HepG2 (cell line): ENCODE data around the gene SCARB2. TPM values are rescaled to one million over a fixed set of nuclear protein-coding genes. Genes with fewer than 3 reads are reported as not detected.

Experiments used
- ATF7-NPFF ChIP-seq: sonication (generic); formaldehyde crosslinking; IDR thresholded peaks from 2 replicates; pipeline ENCODE4 v1.8.1; 2023; ENCODE audit warnings: mild to moderate bottlenecking, low read depth, missing genetic modification reagents, moderate library complexity
- ATRX ChIP-seq: sonication (generic); formaldehyde crosslinking; IDR thresholded peaks from 2 replicates; pipeline ENCODE4 v1.4.0; 2020; ENCODE audit warnings: missing genetic modification reagents, borderline replicate concordance
- CBX1 ChIP-seq: IDR thresholded peaks from one replicate; pipeline ENCODE4 v1.6.1; 2016; ENCODE audit warnings: antibody characterized with exemption, low read depth
- FOXC1 ChIP-seq: sonication (generic); formaldehyde crosslinking; IDR thresholded peaks from 2 replicates; pipeline ENCODE4 v1.8.0; 2022; ENCODE audit warnings: mild to moderate bottlenecking, missing genetic modification reagents, borderline replicate concordance
- GATAD2A ChIP-seq: IDR thresholded peaks from 2 replicates; pipeline ENCODE4 v1.6.1; 2016
- GZF1 ChIP-seq: sonication (generic); formaldehyde crosslinking; IDR thresholded peaks from 2 replicates; pipeline ENCODE4 v1.5.1; 2020; ENCODE audit warnings: mild to moderate bottlenecking, missing genetic modification reagents
- HDAC2 ChIP-seq: sonication (generic); formaldehyde crosslinking; IDR thresholded peaks from 2 replicates; pipeline ENCODE4 v1.4.0; 2020; ENCODE audit warnings: missing genetic modification reagents
- KDM5A ChIP-seq: fragments of 200-600 bp; sonication (generic); IDR thresholded peaks from 2 replicates; pipeline ENCODE4 v1.7.0; 2018; ENCODE audit warnings: antibody characterized with exemption, mild to moderate bottlenecking, low read length, borderline replicate concordance
- MXD4 ChIP-seq: IDR thresholded peaks from 2 replicates; pipeline ENCODE4 v1.6.1; 2016; ENCODE audit warnings: mild to moderate bottlenecking, missing biosample characterization, missing genetic modification reagents
- MYC ChIP-seq: sonication (generic); formaldehyde crosslinking; IDR thresholded peaks from 2 replicates; pipeline ENCODE4 v1.9.0; 2021; ENCODE audit warnings: missing genetic modification reagents, borderline replicate concordance
- NFATC3 ChIP-seq: sonication (generic); formaldehyde crosslinking; IDR thresholded peaks from 2 replicates; pipeline ENCODE4 v1.5.1; 2020; ENCODE audit warnings: mild to moderate bottlenecking, missing genetic modification reagents
- NFE2L1 ChIP-seq: sonication (generic); formaldehyde crosslinking; IDR thresholded peaks from 2 replicates; pipeline ENCODE4 v1.4.0; 2020; ENCODE audit warnings: missing genetic modification reagents, mild to moderate bottlenecking, borderline replicate concordance
- SCMH1 ChIP-seq: sonication (generic); formaldehyde crosslinking; IDR thresholded peaks from 2 replicates; pipeline ENCODE4 v1.9.0; 2021; ENCODE audit warnings: missing genetic modification reagents, mild to moderate bottlenecking, borderline replicate concordance
- SPEN ChIP-seq: sonication (generic); formaldehyde crosslinking; IDR thresholded peaks from 2 replicates; pipeline ENCODE4 v1.5.1; 2020; ENCODE audit warnings: low read depth, mild to moderate bottlenecking, missing genetic modification reagents
- TBP ChIP-seq: sonication (generic); formaldehyde crosslinking; IDR thresholded peaks from 2 replicates; pipeline ENCODE4 v1.5.0; 2020; ENCODE audit warnings: missing genetic modification reagents
- TBX3 ChIP-seq: fragments of 450-650 bp; IDR thresholded peaks from 2 replicates; pipeline ENCODE4 v1.6.1; 2017; ENCODE audit warnings: antibody characterized with exemption, mild to moderate bottlenecking, inconsistent platforms, borderline replicate concordance
- YEATS4 ChIP-seq: sonication (generic); formaldehyde crosslinking; IDR thresholded peaks from 2 replicates; pipeline ENCODE4 v1.4.0; 2020; ENCODE audit warnings: missing genetic modification reagents, borderline replicate concordance
- ZBTB7A ChIP-seq: sonication (generic); formaldehyde crosslinking; IDR thresholded peaks from 2 replicates; pipeline ENCODE4 v1.8.0; 2022; ENCODE audit warnings: mild to moderate bottlenecking, missing genetic modification reagents
- ZFY ChIP-seq: sonication (generic); formaldehyde crosslinking; IDR thresholded peaks from 2 replicates; pipeline ENCODE4 v1.4.0; 2020; ENCODE audit warnings: missing genetic modification reagents
- ZNF557 ChIP-seq: sonication (generic); formaldehyde crosslinking; IDR thresholded peaks from 2 replicates; pipeline ENCODE4 v1.4.0; 2020; ENCODE audit warnings: missing genetic modification reagents
- ZNF703 ChIP-seq: sonication (generic); formaldehyde crosslinking; IDR thresholded peaks from 2 replicates; pipeline ENCODE4 v1.5.1; 2020; ENCODE audit warnings: missing genetic modification reagents, mild to moderate bottlenecking, moderate library complexity, borderline replicate concordance
- ZNF776 ChIP-seq: sonication (generic); formaldehyde crosslinking; IDR thresholded peaks from 2 replicates; pipeline ENCODE4 v1.4.0; 2020; ENCODE audit warnings: mild to moderate bottlenecking, missing genetic modification reagents
- ZNF83 ChIP-seq: sonication (generic); formaldehyde crosslinking; IDR thresholded peaks from 2 replicates; pipeline ENCODE4 v1.4.0; 2020; ENCODE audit warnings: missing genetic modification reagents, mild to moderate bottlenecking, borderline replicate concordance
- ZSCAN12 ChIP-seq: sonication (generic); formaldehyde crosslinking; IDR thresholded peaks from 2 replicates; pipeline ENCODE4 v1.9.0; 2021; ENCODE audit warnings: mild to moderate bottlenecking, missing genetic modification reagents
- polyA plus RNA-seq, 8 experiments: library from polyadenylated mRNA; depleted of rRNA in 3 of 8; stranded (reverse) in 7 of 8; unstranded in 1 of 8; fragments of >200 nt; fragmentation: Illumina TruSeq in 4 of 8; extraction: Trizol in 4 of 8; gene quantifications; 2 replicates each; pipeline versions ENCODE4 v1.2.1 to v1.2.3, GENCODE V29; 2011 to 2016; ENCODE audit warnings: low read depth in 4 of 8, missing spikeins in 1 of 8, mixed read lengths in 1 of 8; ENCODE audit not compliant: insufficient read depth in 1 of 8
- total RNA-seq, 5 experiments: library from RNA; depleted of rRNA; stranded (reverse); fragments of >200 nt; fragmentation: Illumina TruSeq; extraction: Trizol; gene quantifications; 2 replicates each; pipeline ENCODE4 v1.2.3, GENCODE V29; 2016; ENCODE audit warnings: low read depth in 1 of 5
- TF ChIP-seq, protein P1 (sequence below): sonication (generic); formaldehyde crosslinking; IDR thresholded peaks from 2 replicates; pipeline ENCODE4 v1.4.0; 2020; ENCODE audit warnings: mild to moderate bottlenecking, missing genetic modification reagents
- TF ChIP-seq, protein P2 (sequence below): sonication (generic); formaldehyde crosslinking; IDR thresholded peaks from 2 replicates; pipeline ENCODE4 v1.5.0; 2020; ENCODE audit warnings: mild to moderate bottlenecking, missing genetic modification reagents, borderline replicate concordance
- TF ChIP-seq, protein P3 (sequence below), 2 experiments: sonication (generic) in 1 of 2; formaldehyde crosslinking in 1 of 2; IDR thresholded peaks; 2 replicates each; pipeline versions ENCODE4 v1.4.0 to v1.6.1; 2018 to 2020; ENCODE audit warnings: missing genetic modification reagents in 2 of 2, borderline replicate concordance in 1 of 2, low read depth in 1 of 2, mild to moderate bottlenecking in 1 of 2, missing biosample characterization in 1 of 2

Gene SCARB2
- total and polyA plus RNA-seq, 2 of the 13 experiments (the other 11 are each of a cell fraction or from before 2014, with no cell fraction given): 40.6 to 43.4 TPM

DNA sequence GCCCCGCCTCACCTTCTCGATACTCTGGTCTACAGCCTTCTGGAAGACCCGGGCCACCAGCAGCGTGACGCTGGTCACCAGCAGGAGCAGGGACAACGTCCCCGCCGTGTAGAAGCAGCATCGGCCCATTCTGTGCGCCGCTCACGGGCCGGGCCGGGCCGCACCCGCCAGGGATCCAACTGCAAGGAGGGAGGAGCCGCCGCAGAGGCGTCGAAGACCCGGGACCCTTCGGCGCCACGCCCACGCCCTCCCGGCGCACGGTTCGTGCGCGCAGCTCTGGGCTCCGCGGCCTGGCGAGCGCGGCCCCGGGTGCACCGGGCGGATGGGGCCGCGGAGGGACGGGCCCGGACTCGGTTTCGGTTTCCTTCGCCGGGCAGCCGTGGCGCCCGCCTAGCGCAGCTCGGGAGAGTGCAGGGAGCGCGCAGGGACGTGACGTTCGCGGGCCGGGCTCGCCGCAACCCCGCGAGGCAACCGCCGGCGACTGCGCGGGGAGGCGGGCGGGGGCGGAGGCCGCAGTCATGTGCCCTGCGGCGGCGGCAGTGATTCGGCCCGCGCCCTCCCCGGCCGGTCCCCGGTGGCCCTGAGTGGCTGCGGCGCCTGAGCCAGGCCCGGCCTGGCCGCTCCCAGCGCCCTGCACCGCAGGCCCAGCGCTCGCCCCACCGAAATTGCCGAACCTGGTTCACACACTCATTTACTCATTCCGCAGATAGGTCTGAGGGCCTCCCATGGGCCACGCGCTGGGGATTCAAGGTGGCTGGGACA is at the start of gene SCARB2 (continued):
- TF ChIP-seq ZSCAN12 (CRISPR knock-in tag) (no peak), TBP (CRISPR knock-in tag) (no peak), GZF1 (CRISPR knock-in tag) (no peak), ZNF83 (CRISPR knock-in tag) (no peak), ZFY (peak; percentile 96), CBX1 (no peak), NFE2L1 (CRISPR knock-in tag) (no peak), TBX3 (no peak), ZNF557 (CRISPR knock-in tag) (no peak), SPEN (CRISPR knock-in tag) (peak; percentile 84; the same call in 1 of the 2 replicates), ATF7-NPFF (peak; percentile 17), KDM5A (0 out of 2 replicates have a peak, but pooled peaks have one; percentile 15), ZNF703 (CRISPR knock-in tag) (no peak; the same call in 1 of the 2 replicates), ZBTB7A (CRISPR knock-in tag) (no peak), ATRX (CRISPR knock-in tag) (no peak), MYC (CRISPR knock-in tag) (peak; percentile 54; the same call in 1 of the 2 replicates), MXD4 (CRISPR knock-in tag) (peak; percentile 72; the same call in 1 of the 2 replicates), SCMH1 (CRISPR knock-in tag) (no peak), ZNF776 (CRISPR knock-in tag) (no peak; the same call in 1 of the 2 replicates), NFATC3 (no peak), FOXC1 (CRISPR knock-in tag) (no peak; the same call in 1 of the 2 replicates), YEATS4 (peak; percentile 83; the same call in 1 of the 2 replicates), HDAC2 (CRISPR knock-in tag) (peak; percentile 43; the same call in 1 of the 2 replicates), GATAD2A (no peak)
- TF ChIP-seq, protein P1, sequence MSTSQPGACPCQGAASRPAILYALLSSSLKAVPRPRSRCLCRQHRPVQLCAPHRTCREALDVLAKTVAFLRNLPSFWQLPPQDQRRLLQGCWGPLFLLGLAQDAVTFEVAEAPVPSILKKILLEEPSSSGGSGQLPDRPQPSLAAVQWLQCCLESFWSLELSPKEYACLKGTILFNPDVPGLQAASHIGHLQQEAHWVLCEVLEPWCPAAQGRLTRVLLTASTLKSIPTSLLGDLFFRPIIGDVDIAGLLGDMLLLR (CRISPR knock-in tag): no peak; the same call in 1 of the 2 replicates
- TF ChIP-seq, protein P2, sequence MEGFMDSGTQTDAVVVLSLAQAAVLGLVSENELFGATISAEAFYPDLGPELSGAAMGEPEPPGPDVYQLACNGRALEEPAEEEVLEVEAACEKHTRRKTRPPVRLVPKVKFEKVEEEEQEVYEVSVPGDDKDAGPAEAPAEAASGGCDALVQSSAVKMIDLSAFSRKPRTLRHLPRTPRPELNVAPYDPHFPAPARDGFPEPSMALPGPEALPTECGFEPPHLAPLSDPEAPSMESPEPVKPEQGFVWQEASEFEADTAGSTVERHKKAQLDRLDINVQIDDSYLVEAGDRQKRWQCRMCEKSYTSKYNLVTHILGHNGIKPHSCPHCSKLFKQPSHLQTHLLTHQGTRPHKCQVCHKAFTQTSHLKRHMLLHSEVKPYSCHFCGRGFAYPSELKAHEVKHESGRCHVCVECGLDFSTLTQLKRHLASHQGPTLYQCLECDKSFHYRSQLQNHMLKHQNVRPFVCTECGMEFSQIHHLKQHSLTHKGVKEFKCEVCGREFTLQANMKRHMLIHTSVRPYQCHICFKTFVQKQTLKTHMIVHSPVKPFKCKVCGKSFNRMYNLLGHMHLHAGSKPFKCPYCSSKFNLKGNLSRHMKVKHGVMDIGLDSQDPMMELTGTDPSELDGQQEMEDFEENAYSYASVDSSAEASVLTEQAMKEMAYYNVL (CRISPR knock-in tag): no peak
- TF ChIP-seq, protein P3, sequence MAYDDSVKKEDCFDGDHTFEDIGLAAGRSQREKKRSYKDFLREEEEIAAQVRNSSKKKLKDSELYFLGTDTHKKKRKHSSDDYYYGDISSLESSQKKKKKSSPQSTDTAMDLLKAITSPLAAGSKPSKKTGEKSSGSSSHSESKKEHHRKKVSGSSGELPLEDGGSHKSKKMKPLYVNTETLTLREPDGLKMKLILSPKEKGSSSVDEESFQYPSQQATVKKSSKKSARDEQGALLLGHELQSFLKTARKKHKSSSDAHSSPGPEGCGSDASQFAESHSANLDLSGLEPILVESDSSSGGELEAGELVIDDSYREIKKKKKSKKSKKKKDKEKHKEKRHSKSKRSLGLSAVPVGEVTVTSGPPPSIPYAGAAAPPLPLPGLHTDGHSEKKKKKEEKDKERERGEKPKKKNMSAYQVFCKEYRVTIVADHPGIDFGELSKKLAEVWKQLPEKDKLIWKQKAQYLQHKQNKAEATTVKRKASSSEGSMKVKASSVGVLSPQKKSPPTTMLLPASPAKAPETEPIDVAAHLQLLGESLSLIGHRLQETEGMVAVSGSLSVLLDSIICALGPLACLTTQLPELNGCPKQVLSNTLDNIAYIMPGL (CRISPR knock-in tag; IDR thresholded peaks at IDR 0.05; ENCODE audit: borderline replicate concordance in 1 of 2, low read depth in 1 of 2): peak; percentile 32 to 80; a peak in 3 of 4 replicates
